ENCODE measurements around the gene NUAK1.

NUAK1 gene

GRCh38 chr12:106126441-106127337 is 12.1 kb downstream of the NUAK1 start:
- Histone ChIP-seq H3K4me2 (ENCODE audit: low read depth, low read length, poor library complexity, severe bottlenecking) (no peak overlapping the region), H3K9me2 (replicated peaks; ENCODE audit: insufficient read depth, low read length) (no peaks in the 10 kb centered on the region), H3K4me3 (ENCODE audit: insufficient read depth, low read length, poor library complexity, severe bottlenecking) (no peak overlapping the region), H3F3A (ENCODE audit: insufficient read depth) (no peaks in the 10 kb centered on the region), H3K9ac (ENCODE audit: low read length) (no peak overlapping the region), H2AFZ (ENCODE audit: low read depth, low read length, severe bottlenecking) (no peak overlapping the region), H3K27me3 (ENCODE audit: low read length) (no peaks in the 10 kb centered on the region), H3K36me3 (ENCODE audit: low read length) (no peaks in the 10 kb centered on the region), H3K9me3 (ENCODE audit: insufficient read depth, low read length) (no peaks in the 10 kb centered on the region), H3K27ac (ENCODE audit: low read depth, low read length) (no peak overlapping the region), H4K20me1 (ENCODE audit: low read depth, low read length) (no peaks in the 10 kb centered on the region), H3K79me2 (ENCODE audit: insufficient read depth, low read length) (no peaks in the 10 kb centered on the region)
- TF ChIP-seq EZH2phosphoT487 (conservative IDR thresholded peaks at IDR 0.05; ENCODE audit: low read length) (no peak), CTCF (IDR thresholded peaks at IDR 0.05; ENCODE audit: insufficient read depth, low read length, poor library complexity, severe bottlenecking) (no peak)

- no peaks in the 10 kb centered on the region for H3K9me3 ChIP-seq (ENCODE audit: insufficient read depth, low read length)
- no peak overlapping the region for H3K9ac ChIP-seq (ENCODE audit: low read length)
- H3K4me2 ChIP-seq (ENCODE audit: low read depth, low read length, poor library complexity, severe bottlenecking): no peak overlapping the region
- H2AFZ ChIP-seq (ENCODE audit: low read depth, low read length, severe bottlenecking): no peak overlapping the region
- no peak overlapping the region for H3K27ac ChIP-seq (ENCODE audit: low read depth, low read length)
- no peaks in the 10 kb centered on the region for H3K9me2 ChIP-seq (replicated peaks; ENCODE audit: insufficient read depth, low read length)
- no peaks in the 10 kb centered on the region for H3K27me3 ChIP-seq (ENCODE audit: low read length)
- no peak for TF ChIP-seq EZH2phosphoT487 (conservative IDR thresholded peaks at IDR 0.05; ENCODE audit: low read length)
- TF ChIP-seq CTCF (IDR thresholded peaks at IDR 0.05; ENCODE audit: insufficient read depth, low read length, poor library complexity, severe bottlenecking): no peak
- no peaks in the 10 kb centered on the region for H3F3A ChIP-seq (ENCODE audit: insufficient read depth)
- H4K20me1 ChIP-seq (ENCODE audit: low read depth, low read length): no peaks in the 10 kb centered on the region
- no peak overlapping the region for H3K4me3 ChIP-seq (ENCODE audit: insufficient read depth, low read length, poor library complexity, severe bottlenecking)
- H3K36me3 ChIP-seq (ENCODE audit: low read length): no peaks in the 10 kb centered on the region
- H3K79me2 ChIP-seq (ENCODE audit: insufficient read depth, low read length): no peaks in the 10 kb centered on the region
Measured at GRCh38 chr12:106125351-106126095, 13.2 kb downstream of the NUAK1 start.

GRCh38 chr12:106123551-106124081 is 15.1 kb downstream of the NUAK1 start:
- H3K4me2 ChIP-seq (ENCODE audit: low read depth, low read length, poor library complexity, severe bottlenecking): no peak overlapping the region
- H3K27ac ChIP-seq (ENCODE audit: low read depth, low read length): no peak overlapping the region
- no peaks in the 10 kb centered on the region for H3K9me3 ChIP-seq (ENCODE audit: insufficient read depth, low read length)
- no peaks in the 10 kb centered on the region for H3F3A ChIP-seq (ENCODE audit: insufficient read depth)
- no peaks in the 10 kb centered on the region for H3K79me2 ChIP-seq (ENCODE audit: insufficient read depth, low read length)
- no peaks in the 10 kb centered on the region for H3K36me3 ChIP-seq (ENCODE audit: low read length)
- H3K27me3 ChIP-seq (ENCODE audit: low read length): no peaks in the 10 kb centered on the region
- no peaks in the 10 kb centered on the region for H3K9me2 ChIP-seq (replicated peaks; ENCODE audit: insufficient read depth, low read length)
- H2AFZ ChIP-seq (ENCODE audit: low read depth, low read length, severe bottlenecking): no peak overlapping the region
- no peak overlapping the region for H3K4me3 ChIP-seq (ENCODE audit: insufficient read depth, low read length, poor library complexity, severe bottlenecking)
- no peak for TF ChIP-seq CTCF (IDR thresholded peaks at IDR 0.05; ENCODE audit: insufficient read depth, low read length, poor library complexity, severe bottlenecking)
- TF ChIP-seq EZH2phosphoT487 (conservative IDR thresholded peaks at IDR 0.05; ENCODE audit: low read length): no peak
- no peaks in the 10 kb centered on the region for H4K20me1 ChIP-seq (ENCODE audit: low read depth, low read length)
- H3K9ac ChIP-seq (ENCODE audit: low read length): no peak overlapping the region

All from SU-DHL-6 (cell line).